Ecto neural progenitor cell (in vitro differentiated cells): ENCODE measurements around the gene PERM1.
"Not testable (repeated sequence)": the region's sequence is repeated elsewhere in the genome, so short reads cannot be mapped to it uniquely, and the experiment has no call there.

Experiments
- DNase-seq: peaks from one replicate; pipeline ENCODE4 v3.0.0-alpha.2; 2018; ENCODE audit warnings: low spot score

Gene PERM1

GRCh38 chr1:964691-965525, 17.0 kb downstream of the PERM1 start:
- no peak for DNase-seq

- no peak for DNase-seq
These were observed 18.0 kb downstream of the PERM1 start for GRCh38 chr1:963746-964525.

- DNase-seq = no peak
These were observed 18.6 kb downstream of the PERM1 start for GRCh38 chr1:963301-963651.

GRCh38 chr1:962381-963300, 19.3 kb downstream of the PERM1 start:
- DNase-seq = no peak

- DNase-seq = no peak
These were observed 20.7 kb downstream of the PERM1 start for GRCh38 chr1:961132-961669.

GRCh38 chr1:960363-961131, 21.3 kb downstream of the PERM1 start, which contains the start of gene KLHL17:
KLHL17 (plus strand) TSS chr1:960584; CDS start chr1:960694, 110 bp downstream.
- peak; percentile 88 for DNase-seq

GRCh38 chr1:959731-960362, 22.0 kb downstream of the PERM1 start:
- DNase-seq = no peak

GRCh38 chr1:958823-959730, 22.8 kb downstream of the PERM1 start, which contains the start of gene NOC2L:
NOC2L (minus strand) TSS chr1:959256; CDS start chr1:959240, 16 bp downstream.
- peak; percentile 97 for DNase-seq

- no peak for DNase-seq
These were observed 25.3 kb downstream of the PERM1 start for GRCh38 chr1:956636-957035.

- no peak for DNase-seq
These were observed 26.4 kb downstream of the PERM1 start for GRCh38 chr1:955474-955873.

- no peak for DNase-seq
These were observed 27.0 kb downstream of the PERM1 start for GRCh38 chr1:954927-955326.

GRCh38 chr1:953524-954320, 28.2 kb downstream of the PERM1 start:
- DNase-seq = no peak

- no peak for DNase-seq
These were observed 29.3 kb downstream of the PERM1 start for GRCh38 chr1:952603-953002.

- DNase-seq = no peak
These were observed 29.7 kb downstream of the PERM1 start for GRCh38 chr1:952201-952600.

- DNase-seq = no peak
These were observed 30.5 kb downstream of the PERM1 start for GRCh38 chr1:951364-951763.

GRCh38 chr1:950881-951280, 31.0 kb downstream of the PERM1 start:
- no peak for DNase-seq

GRCh38 chr1:950268-950667, 31.6 kb downstream of the PERM1 start:
- DNase-seq = no peak

GRCh38 chr1:947958-948357, 33.9 kb downstream of the PERM1 start:
- no peak for DNase-seq

- not testable (repeated sequence) for DNase-seq
These were observed 35.1 kb downstream of the PERM1 start for GRCh38 chr1:946811-947210.
